Urinary bladder (tissue), 4 donors: Measurements from ENCODE around the gene GADD45B. TPM values are rescaled to one million over a fixed set of nuclear protein-coding genes. Genes with fewer than 3 reads are reported as not detected.
"Not testable (repeated sequence)": the region's sequence is repeated elsewhere in the genome, so short reads cannot be mapped to it uniquely, and the experiment has no call there.

Source experiments
- DNase-seq: peaks from one replicate; pipeline ENCODE4 v3.0.0-alpha.2; 2015; ENCODE audit errors: extremely low spot score
- H3K27ac ChIP-seq: one replicate; pipeline ENCODE4 v1.5.1; 2013; ENCODE audit warnings: low read depth, mild to moderate bottlenecking, moderate library complexity
- H3K36me3 ChIP-seq: one replicate; pipeline ENCODE4 v1.6.1; 2013; ENCODE audit warnings: mild to moderate bottlenecking, moderate library complexity; ENCODE audit not compliant: insufficient read depth
- H3K4me1 ChIP-seq: one replicate; pipeline ENCODE4 v1.6.1; 2013; ENCODE audit warnings: mild to moderate bottlenecking, moderate library complexity; ENCODE audit not compliant: insufficient read depth
- H3K4me3 ChIP-seq: one replicate; pipeline ENCODE4 v1.5.1; 2013; ENCODE audit warnings: low read depth, low read length
- WGBS: extraction: QIAGEN DNeasy Blood & Tissue Kit; methylation state at CpG from one replicate; pipeline ENCODE4 v1.1.7; 2013; 5-methylcytosine and 5-hydroxymethylcytosine counted together
- polyA plus RNA-seq: library from polyadenylated mRNA; stranded (reverse); fragments of 200-250 nt; gene quantifications from one replicate; pipeline ENCODE4 v1.2.3, GENCODE V29; 2013
- total RNA-seq: library from RNA; depleted of rRNA; stranded (reverse); fragments of >200 nt; gene quantifications from one replicate; pipeline ENCODE4 v1.2.3, GENCODE V29; 2014
- donor health status: healthy with polysubstance abuse.
- donor health status: healthy.

GADD45B gene
- total and polyA plus RNA-seq, 2 donors = 23.2 to 163 TPM

- Histone ChIP-seq H3K4me3 (no peak overlapping the region), H3K4me1 (no peaks in the 10 kb centered on the region), H3K36me3 (no peaks in the 10 kb centered on the region), H3K27ac (no peak overlapping the region)
- DNase-seq = no peak
- 58% methylated on average over 41 of the region's 41 CpGs for WGBS
These were observed 36.9 kb downstream of the GADD45B start for GRCh38 chr19:2512523-2513431.

GRCh38 chr19:2514981-2515518, 39.1 kb downstream of the GADD45B start:
- no peak for DNase-seq
- Histone ChIP-seq H3K4me3 (no peak overlapping the region), H3K4me1 (no peaks in the 10 kb centered on the region), H3K36me3 (no peaks in the 10 kb centered on the region), H3K27ac (no peak overlapping the region)
- 92% methylated on average over 16 of the region's 16 CpGs for WGBS

DNA sequence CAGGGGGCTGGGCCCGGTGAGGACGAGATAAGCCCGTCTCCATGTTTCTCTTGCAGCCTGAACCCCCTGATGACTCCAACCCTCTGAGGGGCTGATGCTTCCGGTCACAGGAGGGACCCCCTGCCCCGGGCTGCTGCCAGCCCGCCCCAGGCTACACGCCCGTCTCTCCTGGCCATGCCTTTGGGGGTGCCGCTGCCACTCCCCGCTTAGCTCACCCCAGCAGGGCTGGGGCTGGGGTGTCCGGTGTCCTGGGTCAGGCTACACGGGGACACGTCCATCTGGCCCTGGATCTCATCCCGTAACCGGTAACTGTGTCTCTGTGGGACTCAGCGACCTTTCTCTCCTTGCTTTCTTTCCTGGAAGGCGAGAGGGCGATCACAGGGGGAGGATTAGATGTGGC, 40.8 kb downstream of the GADD45B start:
- Histone ChIP-seq H3K27ac (no peak overlapping the region), H3K36me3 (no peaks in the 10 kb centered on the region), H3K4me1 (no peaks in the 10 kb centered on the region), H3K4me3 (no peak overlapping the region)
- no peak for DNase-seq
- WGBS = 86% methylated on average over 18 of the region's 18 CpGs

- Histone ChIP-seq H3K27ac (no peak overlapping the region), H3K36me3 (no peaks in the 10 kb centered on the region), H3K4me1 (no peaks in the 10 kb centered on the region), H3K4me3 (no peak overlapping the region)
- 59% methylated on average over 35 of the region's 35 CpGs for whole genome bisulfite sequencing
- DNase-seq = no peak
These were observed 42.1 kb downstream of the GADD45B start for GRCh38 chr19:2517881-2518601.

DNA sequence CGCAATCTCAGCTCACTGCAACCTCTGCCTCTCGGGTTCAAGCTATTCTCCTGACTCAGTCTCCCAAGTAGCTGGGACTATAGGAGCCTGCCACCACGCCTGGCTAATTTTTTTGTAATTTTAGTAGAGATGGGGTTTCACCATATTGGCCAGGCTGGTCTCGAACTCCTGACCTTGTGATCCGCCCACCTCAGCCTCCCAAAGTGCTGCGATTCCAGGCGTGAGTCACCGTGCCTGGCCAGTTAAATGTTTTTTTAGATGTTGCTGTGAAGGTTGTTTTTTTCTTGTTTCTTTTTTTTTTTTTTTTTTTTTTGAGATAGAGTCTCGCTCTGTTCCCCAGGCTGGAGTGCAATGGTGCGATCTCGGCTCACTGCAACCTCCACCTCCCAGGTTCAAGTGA, 42.9 kb downstream of the GADD45B start:
- H3K4me1 ChIP-seq, H3K27ac ChIP-seq, H3K36me3 ChIP-seq, DNase-seq, H3K4me3 ChIP-seq: not testable (repeated sequence)
- 88% methylated on average over 11 of the region's 11 CpGs for WGBS

- WGBS = 93% methylated on average over 6 of the region's 6 CpGs
- H3K36me3 ChIP-seq = no peaks in the 10 kb centered on the region
- no peak for DNase-seq
These were observed 43.6 kb downstream of the GADD45B start for GRCh38 chr19:2519482-2519881.

DNA sequence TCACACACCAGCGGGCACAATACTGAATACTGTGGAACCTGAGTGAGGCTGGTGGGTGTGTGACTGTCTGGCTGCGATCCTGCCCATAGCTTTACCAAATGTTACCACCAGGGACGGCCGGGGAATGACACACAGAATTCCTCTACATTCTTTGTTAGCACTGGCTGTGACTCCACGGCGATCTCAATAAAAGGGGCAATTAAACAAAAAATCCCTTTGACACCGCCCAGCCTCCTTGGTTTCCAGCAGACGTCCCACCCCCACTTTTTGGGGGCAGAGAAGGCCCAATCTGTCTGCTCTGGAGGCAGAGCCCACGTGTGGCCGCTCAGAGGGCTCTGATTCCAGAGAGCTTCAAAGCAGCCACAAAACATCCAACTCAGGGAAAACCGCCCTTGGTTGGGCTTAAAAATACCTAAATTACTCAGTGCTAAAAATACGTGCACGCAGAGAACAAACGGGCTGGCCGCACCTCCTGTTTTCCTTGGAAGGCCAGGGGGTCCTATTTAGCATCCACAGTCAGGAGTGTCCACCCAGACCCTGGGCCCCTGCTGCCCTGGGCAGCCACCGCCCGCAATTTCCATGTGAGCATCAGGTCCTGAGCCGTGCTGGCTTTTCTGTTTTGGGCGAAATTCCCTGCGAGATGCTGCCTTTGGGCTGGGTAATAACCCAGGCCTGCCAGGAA, 47.8 kb downstream of the GADD45B start:
- Histone ChIP-seq H3K4me3 (no peak overlapping the region), H3K4me1 (no peaks in the 10 kb centered on the region), H3K36me3 (no peaks in the 10 kb centered on the region), H3K27ac (no peak overlapping the region)
- WGBS = 40% methylated on average over 20 of the region's 20 CpGs
- DNase-seq = no peak

More at GRCh38 chr19:2519482-2519881, 43.6 kb downstream of the GADD45B start:
- no peak overlapping the region for H3K27ac ChIP-seq
- no peak overlapping the region for H3K4me3 ChIP-seq
- H3K4me1 ChIP-seq = no peaks in the 10 kb centered on the region

DNA sequence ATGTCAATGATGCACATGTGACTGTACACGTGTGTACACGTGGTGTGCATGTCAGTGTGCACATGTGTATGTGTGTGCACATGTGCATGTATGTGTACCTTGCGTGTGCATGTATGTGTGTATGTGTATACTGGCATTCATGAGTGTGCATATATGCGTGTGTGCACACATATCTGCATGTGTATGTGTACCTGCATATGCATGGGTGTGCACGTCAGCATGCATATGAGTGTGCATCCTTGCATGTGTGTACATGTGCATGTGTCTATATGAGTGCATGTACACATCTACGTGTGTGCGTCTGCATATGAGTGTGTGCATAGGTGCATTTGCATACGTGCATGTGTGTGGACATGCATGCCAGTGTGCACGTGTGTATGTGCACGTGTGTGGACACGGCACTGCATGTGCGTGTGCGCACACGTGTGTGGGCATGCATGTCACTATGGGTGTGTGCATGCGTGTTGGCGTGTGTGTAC, 48.5 kb downstream of the GADD45B start:
- no peak overlapping the region for H3K27ac ChIP-seq
- WGBS = 85% methylated on average over 16 of the region's 16 CpGs
- no peaks in the 10 kb centered on the region for H3K4me1 ChIP-seq
- no peaks in the 10 kb centered on the region for H3K36me3 ChIP-seq
- no peak overlapping the region for H3K4me3 ChIP-seq
- no peak for DNase-seq

GRCh38 chr19:2524840-2525723, 49.2 kb downstream of the GADD45B start:
- Histone ChIP-seq H3K4me3 (no peak overlapping the region), H3K4me1 (no peaks in the 10 kb centered on the region), H3K36me3 (no peaks in the 10 kb centered on the region), H3K27ac (no peak overlapping the region)
- no peak for DNase-seq
- WGBS = 58% methylated on average over 45 of the region's 45 CpGs

GRCh38 chr19:2527171-2527570, 51.2 kb downstream of the GADD45B start:
- H3K36me3 ChIP-seq = no peaks in the 10 kb centered on the region
- H3K4me1 ChIP-seq = no peaks in the 10 kb centered on the region
- DNase-seq = no peak
- no peak overlapping the region for H3K27ac ChIP-seq
- 87% methylated on average over 13 of the region's 14 CpGs for WGBS
- H3K4me3 ChIP-seq = no peak overlapping the region

- WGBS = 88% methylated on average over 4 of the region's 4 CpGs
- no peaks in the 10 kb centered on the region for H3K4me1 ChIP-seq
- H3K36me3 ChIP-seq = no peaks in the 10 kb centered on the region
- H3K27ac ChIP-seq = no peak overlapping the region
- no peak overlapping the region for H3K4me3 ChIP-seq
- no peak for DNase-seq
These were observed 51.8 kb downstream of the GADD45B start for GRCh38 chr19:2527686-2528085.
